ENCODE measurements around the gene PTPRF.
"Not testable (repeated sequence)": the region's sequence is repeated elsewhere in the genome, so short reads cannot be mapped to it uniquely, and the experiment has no call there.

Gene PTPRF

DNA sequence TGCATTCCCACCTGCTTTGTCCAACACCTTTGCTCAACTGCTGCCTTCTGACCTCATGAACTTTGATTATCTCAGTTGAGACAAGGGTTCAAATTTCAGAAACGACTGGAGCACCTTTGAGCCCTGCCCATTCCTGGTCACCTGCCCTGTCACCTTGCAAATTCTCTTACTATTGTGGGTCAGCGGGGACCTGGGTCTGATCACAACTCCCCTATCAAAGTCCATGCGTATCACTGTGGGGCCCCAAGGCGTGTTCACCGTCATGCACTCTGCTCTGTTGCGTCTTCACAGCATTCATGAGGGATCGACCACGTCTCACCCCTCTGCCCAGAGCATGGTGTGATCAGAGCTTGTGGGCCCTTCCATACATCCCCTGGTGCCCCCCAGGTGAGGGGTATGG is 12.9 kb downstream of the PTPRF start:
- DNase-seq (ENCODE audit: low read depth in 1 of 2, low spot score in 1 of 2), result no peak
- no peak for TF ChIP-seq JUND (IDR thresholded peaks at IDR 0.05; ENCODE audit: low read depth)
- in situ Hi-C loops (cut with HindIII; ENCODE audit: low pct_unique_long_range_greater_than_20kb, low sequenced_read_pairs), result no loop called here

DNA sequence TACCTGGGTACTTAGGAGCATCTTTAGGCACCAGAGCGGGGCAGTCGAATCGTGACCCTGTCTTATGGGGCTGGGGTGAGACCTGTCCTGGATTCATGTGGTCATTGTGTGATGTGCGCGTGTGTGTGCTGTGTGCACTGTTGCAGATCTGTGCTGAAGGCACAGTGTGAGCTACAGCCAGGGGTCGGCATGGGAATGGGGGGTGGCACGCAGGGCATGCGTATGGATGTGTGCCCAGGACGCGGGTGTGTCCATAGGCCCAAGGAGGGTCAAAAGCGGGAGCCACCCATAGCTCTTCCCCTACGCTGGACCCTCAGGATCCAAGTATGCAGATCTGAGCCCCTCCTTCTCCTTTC is 14.6 kb downstream of the PTPRF start:
- no peak for TF ChIP-seq JUND (IDR thresholded peaks at IDR 0.05; ENCODE audit: low read depth)
- no peak for DNase-seq (ENCODE audit: low read depth in 1 of 2, low spot score in 1 of 2)
- in situ Hi-C loops (cut with HindIII; ENCODE audit: low pct_unique_long_range_greater_than_20kb, low sequenced_read_pairs), result no loop called here

DNA sequence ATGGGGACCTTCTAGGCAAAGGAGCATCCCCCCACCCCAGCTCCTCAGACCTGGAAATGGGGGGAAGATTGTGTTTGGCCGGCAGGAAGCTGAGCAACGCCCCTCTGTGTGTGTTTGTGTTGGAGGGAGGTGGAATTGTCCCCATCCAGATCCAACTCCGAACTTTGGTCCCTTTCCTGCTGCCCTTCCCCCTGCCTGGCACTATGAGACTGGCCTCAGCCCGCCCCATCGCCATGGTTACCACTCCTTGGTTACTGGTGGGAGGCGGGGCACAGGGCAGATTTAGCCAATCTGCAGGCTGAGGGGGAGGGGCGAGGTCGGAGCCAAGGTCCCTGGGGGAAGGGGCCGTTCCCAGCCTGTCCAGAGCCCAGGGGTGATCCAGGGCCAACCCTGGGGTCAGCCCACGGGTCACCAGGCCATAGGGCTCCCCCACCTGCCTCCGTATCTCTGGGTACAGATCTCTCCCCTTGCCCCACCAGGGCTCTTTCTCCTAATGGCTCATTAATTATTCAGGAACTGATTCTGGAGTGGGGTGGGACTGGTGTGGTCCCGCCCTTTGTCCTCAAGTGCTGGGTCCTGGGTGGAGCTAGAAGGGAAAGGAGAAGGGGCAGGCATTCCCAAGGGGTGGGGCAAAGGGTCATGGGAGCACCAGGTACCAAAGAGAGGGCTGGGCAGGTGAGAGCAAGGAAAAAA is 15.2 kb downstream of the PTPRF start:
- TF ChIP-seq JUND (IDR thresholded peaks at IDR 0.05; ENCODE audit: low read depth), result no peak
- peak; percentile 51 to 87 for DNase-seq (ENCODE audit: low read depth in 1 of 2, low spot score in 1 of 2)
- in situ Hi-C loops (cut with HindIII; ENCODE audit: low pct_unique_long_range_greater_than_20kb, low sequenced_read_pairs), result no loop called here

DNA sequence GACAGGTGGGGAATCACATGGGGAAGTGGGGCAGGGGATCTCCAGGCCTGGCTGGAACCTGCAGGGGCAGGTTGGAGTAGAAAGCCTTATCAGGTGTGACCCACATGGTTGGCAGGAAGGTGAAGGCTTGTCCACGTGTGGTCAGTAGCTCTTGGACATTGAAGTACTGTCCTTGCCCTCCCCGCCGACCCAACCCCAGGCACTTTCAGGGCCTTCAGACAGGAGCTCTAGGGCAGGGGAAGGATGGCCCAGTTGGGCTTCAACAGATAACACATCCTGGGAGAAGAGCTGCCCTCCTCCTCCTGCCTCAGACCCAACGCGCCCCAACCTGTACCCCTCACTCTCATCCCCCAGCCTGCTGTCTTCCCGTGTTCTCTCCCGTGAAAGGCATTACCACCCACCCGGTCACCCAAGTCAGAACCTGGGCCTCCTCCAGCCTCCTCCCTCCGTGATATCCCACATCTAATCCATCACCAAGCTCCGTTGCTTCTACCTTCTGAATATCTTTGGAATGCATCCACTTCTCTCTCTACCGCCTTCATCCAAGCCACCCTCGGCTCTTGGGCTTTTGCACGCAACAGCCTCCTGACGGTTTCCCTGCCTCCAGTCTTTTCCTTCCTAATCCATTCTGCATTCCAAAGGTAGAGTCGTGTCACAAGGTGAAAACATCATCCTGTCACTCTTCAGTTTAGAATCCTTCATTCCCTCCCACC is 15.9 kb downstream of the PTPRF start:
- DNase-seq (ENCODE audit: low read depth in 1 of 2, low spot score in 1 of 2), result no peak
- TF ChIP-seq JUND (IDR thresholded peaks at IDR 0.05; ENCODE audit: low read depth), result no peak
- in situ Hi-C loops (cut with HindIII; ENCODE audit: low pct_unique_long_range_greater_than_20kb, low sequenced_read_pairs), result no loop called here

DNA sequence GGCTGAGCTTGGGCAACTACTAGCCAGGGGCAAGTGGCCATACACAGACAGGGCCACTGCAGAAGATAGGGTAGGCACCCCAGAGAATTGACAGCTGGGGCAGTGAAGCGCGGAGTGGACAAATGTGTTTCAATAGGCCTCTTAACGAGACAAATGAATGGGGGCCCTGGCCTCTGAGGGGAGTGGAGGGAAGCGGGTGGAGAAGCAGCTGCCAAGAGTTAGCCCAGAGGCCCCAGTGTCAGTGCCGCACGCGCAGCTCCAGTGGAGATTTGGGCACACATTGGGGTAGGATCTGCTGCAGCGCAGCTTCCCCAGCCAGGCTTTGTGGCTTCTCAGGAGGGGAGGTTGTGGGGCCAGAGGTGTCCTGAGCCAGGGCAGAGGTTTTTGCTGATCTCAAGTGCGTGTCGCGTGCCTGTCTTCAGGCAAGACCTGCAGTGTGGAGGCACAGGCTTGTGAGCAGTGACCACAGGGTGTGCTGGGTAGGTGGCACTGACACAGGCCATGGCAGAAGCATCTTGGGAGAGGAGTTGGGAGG is 16.9 kb downstream of the PTPRF start:
- DNase-seq (ENCODE audit: low read depth in 1 of 2, low spot score in 1 of 2), result no peak
- no peak for TF ChIP-seq JUND (IDR thresholded peaks at IDR 0.05; ENCODE audit: low read depth)
- in situ Hi-C loops (cut with HindIII; ENCODE audit: low pct_unique_long_range_greater_than_20kb, low sequenced_read_pairs), result no loop called here

DNA sequence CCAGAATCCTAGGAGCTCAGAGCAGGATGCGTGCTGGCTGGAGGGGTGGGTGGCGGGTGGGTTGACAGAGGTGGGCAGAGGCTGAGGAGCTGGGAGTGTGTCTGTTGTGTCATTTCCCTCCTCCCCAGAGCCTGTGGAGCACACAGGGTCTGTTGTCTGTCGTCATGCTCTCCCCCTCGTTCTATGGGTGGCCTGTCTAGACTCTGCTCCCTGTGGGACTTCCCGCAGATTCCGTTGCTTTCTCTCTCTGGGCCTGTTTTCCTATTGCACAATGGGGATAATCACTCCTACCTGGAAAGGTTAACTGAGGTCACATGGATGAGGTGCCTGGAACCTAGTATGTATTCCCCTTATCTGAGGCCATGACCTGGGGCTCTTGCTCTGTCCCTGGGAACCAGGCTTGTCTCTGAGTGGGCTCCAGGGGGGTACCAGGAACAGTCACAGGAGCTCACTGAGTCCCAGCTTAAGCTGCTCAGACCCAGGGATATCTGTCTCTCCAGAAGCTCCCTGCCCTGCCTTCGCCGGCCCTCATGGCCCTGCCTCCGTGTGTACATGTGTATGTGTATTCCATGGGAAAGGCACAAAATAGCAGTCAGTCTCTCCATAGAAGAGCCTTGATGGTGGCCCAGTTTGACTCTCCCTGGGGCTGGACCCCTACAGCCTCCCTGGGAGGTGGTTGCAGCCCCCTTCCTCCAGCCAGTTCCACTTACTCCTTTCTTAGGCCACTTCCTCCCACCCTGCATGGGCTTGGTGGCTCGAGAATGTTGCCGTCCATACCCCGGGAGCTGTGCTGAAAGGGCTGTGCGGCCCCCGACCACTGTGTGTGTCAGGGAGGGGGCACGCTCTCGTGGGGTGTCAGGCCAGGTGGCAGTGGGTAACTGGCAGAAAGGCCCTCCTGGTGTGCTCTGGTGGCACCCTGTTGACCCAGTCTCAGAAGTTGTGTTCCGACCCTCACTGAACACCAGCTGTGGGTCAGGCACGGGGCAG is 17.9 kb downstream of the PTPRF start:
- TF ChIP-seq JUND (IDR thresholded peaks at IDR 0.05; ENCODE audit: low read depth), result no peak
- in situ Hi-C loops (cut with HindIII; ENCODE audit: low pct_unique_long_range_greater_than_20kb, low sequenced_read_pairs), result no loop called here
- no peak for DNase-seq (ENCODE audit: low read depth in 1 of 2, low spot score in 1 of 2)

DNA sequence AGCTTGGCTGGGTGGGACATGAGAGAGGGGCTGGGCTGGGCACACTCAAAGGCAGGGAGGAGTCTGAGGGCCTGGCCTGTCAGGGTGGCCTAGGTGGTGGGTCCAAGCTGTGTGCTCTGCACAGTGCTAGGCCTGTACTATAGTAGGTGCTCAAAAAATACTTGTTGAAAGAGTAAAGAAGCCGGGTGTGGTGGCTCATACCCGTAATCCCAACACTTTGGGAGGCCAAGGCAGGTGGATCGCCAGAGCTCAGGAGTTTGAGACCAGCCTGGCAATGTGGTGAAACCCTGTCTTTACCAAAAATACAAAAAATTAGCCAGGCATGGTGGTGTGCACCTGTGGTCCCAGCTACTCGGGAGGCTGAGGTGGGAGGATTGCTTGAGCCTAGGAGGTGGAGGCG is 18.7 kb downstream of the PTPRF start:
- DNase-seq (ENCODE audit: low read depth in 1 of 2, low spot score in 1 of 2); in situ Hi-C loops (cut with HindIII; ENCODE audit: low pct_unique_long_range_greater_than_20kb, low sequenced_read_pairs): not testable (repeated sequence)

DNA sequence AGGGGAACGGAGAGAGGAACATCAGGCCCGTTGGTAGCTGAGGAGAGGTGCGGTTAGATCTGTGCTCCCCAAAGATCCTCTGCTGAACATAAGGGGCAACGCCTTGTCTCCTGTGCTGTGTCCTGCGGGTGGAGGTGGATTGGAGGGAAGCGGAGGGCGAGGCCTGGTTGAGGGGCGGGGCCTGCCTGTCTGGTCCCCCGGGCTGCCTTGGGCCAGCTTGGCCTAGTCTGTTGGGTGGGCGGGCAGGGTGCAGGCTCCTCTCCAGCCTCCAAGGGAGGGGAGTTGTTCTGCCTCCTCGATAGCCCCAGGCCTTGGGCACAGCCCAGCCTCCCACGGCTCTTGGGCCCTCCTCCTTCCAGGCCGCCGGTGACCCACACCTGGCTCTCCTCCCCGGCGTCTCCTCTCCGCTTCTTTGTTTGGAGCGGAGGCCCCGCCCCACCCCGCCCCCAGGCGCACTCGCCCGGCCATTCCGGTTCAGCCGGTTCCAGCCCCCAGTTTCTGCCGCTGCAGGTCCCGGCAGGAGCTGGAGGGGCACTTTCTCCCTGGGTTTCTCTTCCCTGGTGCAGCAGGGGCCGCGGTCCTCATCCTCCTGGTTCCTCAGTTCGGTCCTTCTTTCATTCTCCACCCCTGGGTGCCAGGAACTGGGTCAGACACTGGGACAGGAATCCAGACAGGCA is 19.4 kb downstream of the PTPRF start:
- TF ChIP-seq JUND (IDR thresholded peaks at IDR 0.05; ENCODE audit: low read depth), result no peak
- DNase-seq (ENCODE audit: low read depth in 1 of 2, low spot score in 1 of 2), result peak; percentile 79 to 94
- in situ Hi-C loops (cut with HindIII; ENCODE audit: low pct_unique_long_range_greater_than_20kb, low sequenced_read_pairs), result no loop called here

DNA sequence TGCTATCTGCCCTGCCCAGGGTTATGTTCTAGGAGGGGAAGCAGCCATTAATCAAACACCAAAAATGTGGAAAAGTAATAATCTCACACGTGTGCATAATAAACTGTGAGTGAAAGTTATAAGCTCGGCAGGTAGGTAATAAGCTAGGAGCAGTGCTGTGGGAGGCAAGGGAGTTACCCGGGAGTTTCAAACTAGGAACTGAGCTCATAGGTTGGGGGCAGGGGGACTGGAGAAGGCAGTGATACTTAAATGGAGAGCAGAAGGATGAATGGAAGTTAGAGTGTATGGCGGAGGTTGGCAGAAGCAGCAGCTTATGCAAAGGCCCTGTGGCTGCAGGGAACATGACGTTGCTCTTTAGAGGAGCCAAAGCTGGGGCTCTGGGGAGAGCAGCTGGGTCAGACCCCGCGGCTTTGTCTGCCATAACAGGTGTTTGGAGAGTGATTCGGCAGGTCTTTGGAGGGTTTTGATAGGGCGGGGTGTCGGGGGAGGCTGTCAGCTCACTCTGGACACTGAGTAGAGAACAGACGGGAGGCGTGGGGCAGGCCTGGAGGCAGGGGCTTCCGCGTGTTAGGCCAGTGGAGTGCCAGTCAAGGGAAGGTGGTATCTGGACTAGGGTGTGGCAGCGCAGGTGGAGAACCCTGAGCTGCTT is 20.0 kb downstream of the PTPRF start:
- DNase-seq (ENCODE audit: low read depth in 1 of 2, low spot score in 1 of 2), result no peak
- no peak for TF ChIP-seq JUND (IDR thresholded peaks at IDR 0.05; ENCODE audit: low read depth)
- in situ Hi-C loops (cut with HindIII; ENCODE audit: low pct_unique_long_range_greater_than_20kb, low sequenced_read_pairs), result no loop called here

DNA sequence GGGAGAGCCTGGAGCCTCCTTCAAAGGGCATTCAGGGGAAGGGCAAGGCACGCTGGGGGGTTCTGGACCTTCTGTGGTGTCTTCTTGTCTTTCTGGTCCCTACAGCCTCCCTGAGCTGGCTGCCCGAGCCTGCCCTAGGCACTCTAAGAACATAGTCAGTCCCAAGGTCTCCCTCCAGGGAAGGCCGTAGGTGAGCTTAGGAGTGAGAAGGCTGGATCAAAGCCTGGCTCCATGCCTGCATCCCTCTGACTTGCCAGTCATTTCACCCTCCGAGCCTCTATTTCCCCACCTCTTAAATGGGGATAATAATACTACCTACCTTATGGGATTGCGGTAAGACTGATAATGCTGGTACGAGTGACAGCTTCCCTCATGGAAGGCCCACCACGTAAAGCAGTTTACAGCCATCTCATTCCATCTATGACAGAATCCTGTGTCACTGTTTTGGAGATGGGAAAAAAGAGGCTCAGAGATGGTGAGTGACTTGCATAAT is 20.8 kb downstream of the PTPRF start:
- TF ChIP-seq JUND (IDR thresholded peaks at IDR 0.05; ENCODE audit: low read depth), result no peak

DNA sequence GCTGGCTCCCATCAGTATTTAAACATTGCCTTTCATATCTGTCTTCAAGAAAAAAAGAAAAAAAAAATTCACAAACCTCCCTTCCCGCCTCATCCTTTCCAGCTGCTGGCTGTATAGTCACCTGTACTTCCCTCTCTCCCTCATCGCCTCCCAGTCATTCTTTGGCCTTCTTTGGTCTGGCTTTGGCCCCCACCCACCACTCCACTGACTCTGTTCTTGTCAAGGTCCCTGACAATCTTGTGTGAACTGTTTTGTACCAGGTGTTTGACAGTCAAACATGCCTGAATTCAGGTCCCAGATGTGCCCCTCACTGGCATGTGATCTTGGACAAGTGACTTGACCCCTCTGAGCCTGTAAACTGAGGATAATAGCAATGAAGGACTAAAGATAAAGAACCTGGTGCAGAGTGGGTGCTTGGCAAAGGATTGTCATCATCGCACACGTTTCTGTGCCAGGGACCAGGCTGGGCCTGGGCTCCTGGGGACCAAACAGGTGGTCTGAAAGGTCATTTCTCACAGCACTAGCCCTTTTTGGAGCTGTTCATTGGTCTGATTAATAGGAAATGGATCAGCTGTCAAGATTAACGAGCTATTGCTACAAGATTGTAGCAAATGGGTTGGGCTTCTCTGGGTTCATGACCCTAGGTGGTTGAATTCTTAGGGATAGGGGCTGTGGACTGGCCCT is 21.5 kb downstream of the PTPRF start:
- in situ Hi-C loops (cut with HindIII; ENCODE audit: low pct_unique_long_range_greater_than_20kb, low sequenced_read_pairs), result no loop called here
- DNase-seq (ENCODE audit: low read depth in 1 of 2, low spot score in 1 of 2), result no peak
- no peak for TF ChIP-seq JUND (IDR thresholded peaks at IDR 0.05; ENCODE audit: low read depth)

More for the DNA sequence above, 20.8 kb downstream of the PTPRF start:
- in situ Hi-C loops (cut with HindIII; ENCODE audit: low pct_unique_long_range_greater_than_20kb, low sequenced_read_pairs), result no loop called here
- no peak for DNase-seq (ENCODE audit: low read depth in 1 of 2, low spot score in 1 of 2)
